Tibial artery (tissue), 4 donors: ENCODE results near the gene ERBB3.

Source experiments
- DNase-seq, 2 donors: peaks; one replicate each; pipeline ENCODE4 v3.0.0-alpha.2; 2019
- H3K27ac ChIP-seq, 2 donors: fragments of 200-600 bp; sonication (generic) in 1 of 2; 1 replicate in 1 of 2; 2 replicates in 1 of 2; pipeline ENCODE4 v1.5.1; 2018 to 2019; ENCODE audit warnings: mild to moderate bottlenecking in 1 of 2
- H3K27me3 ChIP-seq, 2 donors: fragments of 200-600 bp; sonication (generic) in 1 of 2; one replicate each; pipeline versions ENCODE4 v1.5.1 to v1.6.0; 2016 to 2019
- H3K36me3 ChIP-seq, 3 donors: fragments of 200-600 bp; sonication (generic) in 2 of 3; one replicate each; pipeline ENCODE4 v1.5.1; 2016 to 2019; ENCODE audit warnings: mild to moderate bottlenecking in 2 of 3
- H3K4me1 ChIP-seq, 4 donors: fragments of 200-600 bp; sonication (generic) in 2 of 4; 1 replicate in 3 of 4; 2 replicates in 1 of 4; pipeline ENCODE4 v1.5.1; 2016 to 2019
- H3K4me3 ChIP-seq, 2 donors: fragments of 200-600 bp; sonication (generic) in 1 of 2; 1 replicate in 1 of 2; 2 replicates in 1 of 2; pipeline ENCODE4 v1.5.1; 2018 to 2019; ENCODE audit warnings: mild to moderate bottlenecking in 2 of 2
- H3K9me3 ChIP-seq, 3 donors: fragments of 200-600 bp; sonication (generic) in 1 of 3; one replicate each; pipeline ENCODE4 v1.5.1; 2016 to 2019
- intact Hi-C: fragments of 100-400 bp; cut with DNase I; formaldehyde crosslinking; loops from one replicate; pipeline ENCODE4 v1.15.0; 2023; ENCODE audit warnings: low total_unique reads
- TF ChIP-seq, protein P1 (sequence below), 2 experiments: fragments of 200-600 bp in 1 of 2; fragments of 450-650 bp in 1 of 2; IDR thresholded peaks; one replicate each; pipeline ENCODE4 v1.5.1; 2017 to 2019; ENCODE audit warnings: antibody characterized with exemption in 2 of 2, mild to moderate bottlenecking in 1 of 2, moderate library complexity in 1 of 2

The ERBB3 gene

DNA sequence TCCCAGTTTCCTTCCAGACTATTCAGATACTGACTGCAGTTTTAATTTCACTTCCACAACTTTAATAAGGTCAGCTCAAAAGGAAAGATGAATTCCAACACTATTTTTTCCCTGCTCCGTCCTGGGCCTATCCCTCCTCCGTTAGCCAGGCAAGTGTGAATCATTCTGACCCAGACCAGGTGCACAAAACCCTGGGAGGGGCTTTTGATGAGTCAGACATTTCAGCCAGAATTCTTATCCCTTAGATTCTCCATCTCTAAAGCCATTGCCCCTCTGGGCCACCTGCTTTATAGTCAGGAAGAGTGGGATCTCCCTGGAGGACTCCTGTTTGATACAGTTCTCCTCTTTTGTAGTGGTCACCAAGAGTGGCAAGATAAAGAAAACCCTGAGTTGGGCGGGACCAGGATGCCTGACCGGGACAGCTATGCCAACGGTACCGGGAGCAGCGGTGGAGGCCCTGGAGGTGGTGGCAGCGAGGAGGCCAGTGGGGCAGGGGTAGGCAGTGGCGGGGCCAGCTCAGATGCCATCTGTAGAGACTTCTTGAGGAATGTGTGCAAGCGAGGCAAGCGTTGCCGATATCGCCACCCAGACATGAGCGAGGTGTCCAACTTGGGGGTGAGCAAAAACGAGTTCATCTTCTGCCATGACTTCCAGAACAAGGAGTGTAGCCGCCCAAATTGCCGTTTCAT is 40.3 kb downstream of the ERBB3 start:
- DNase-seq: no peak
- no peaks in the 10 kb centered on the region for H3K27me3 ChIP-seq
- H3K9me3 ChIP-seq: no peaks in the 10 kb centered on the region
- TF ChIP-seq, protein P1, sequence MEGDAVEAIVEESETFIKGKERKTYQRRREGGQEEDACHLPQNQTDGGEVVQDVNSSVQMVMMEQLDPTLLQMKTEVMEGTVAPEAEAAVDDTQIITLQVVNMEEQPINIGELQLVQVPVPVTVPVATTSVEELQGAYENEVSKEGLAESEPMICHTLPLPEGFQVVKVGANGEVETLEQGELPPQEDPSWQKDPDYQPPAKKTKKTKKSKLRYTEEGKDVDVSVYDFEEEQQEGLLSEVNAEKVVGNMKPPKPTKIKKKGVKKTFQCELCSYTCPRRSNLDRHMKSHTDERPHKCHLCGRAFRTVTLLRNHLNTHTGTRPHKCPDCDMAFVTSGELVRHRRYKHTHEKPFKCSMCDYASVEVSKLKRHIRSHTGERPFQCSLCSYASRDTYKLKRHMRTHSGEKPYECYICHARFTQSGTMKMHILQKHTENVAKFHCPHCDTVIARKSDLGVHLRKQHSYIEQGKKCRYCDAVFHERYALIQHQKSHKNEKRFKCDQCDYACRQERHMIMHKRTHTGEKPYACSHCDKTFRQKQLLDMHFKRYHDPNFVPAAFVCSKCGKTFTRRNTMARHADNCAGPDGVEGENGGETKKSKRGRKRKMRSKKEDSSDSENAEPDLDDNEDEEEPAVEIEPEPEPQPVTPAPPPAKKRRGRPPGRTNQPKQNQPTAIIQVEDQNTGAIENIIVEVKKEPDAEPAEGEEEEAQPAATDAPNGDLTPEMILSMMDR (IDR thresholded peaks at IDR 0.05): no peak
- H3K36me3 ChIP-seq: peaks cover 19 to 27% (median 21%) of the 10 kb centered on the region in 3 donors
- no peak overlapping the region for H3K4me3 ChIP-seq
- intact Hi-C loops: no loop called here
- H3K4me1 ChIP-seq: peaks cover 0 to 31% (median 23%) of the 10 kb centered on the region in 4 donors
- H3K27ac ChIP-seq: peak overlapping the region; percentile 86 to 94

DNA sequence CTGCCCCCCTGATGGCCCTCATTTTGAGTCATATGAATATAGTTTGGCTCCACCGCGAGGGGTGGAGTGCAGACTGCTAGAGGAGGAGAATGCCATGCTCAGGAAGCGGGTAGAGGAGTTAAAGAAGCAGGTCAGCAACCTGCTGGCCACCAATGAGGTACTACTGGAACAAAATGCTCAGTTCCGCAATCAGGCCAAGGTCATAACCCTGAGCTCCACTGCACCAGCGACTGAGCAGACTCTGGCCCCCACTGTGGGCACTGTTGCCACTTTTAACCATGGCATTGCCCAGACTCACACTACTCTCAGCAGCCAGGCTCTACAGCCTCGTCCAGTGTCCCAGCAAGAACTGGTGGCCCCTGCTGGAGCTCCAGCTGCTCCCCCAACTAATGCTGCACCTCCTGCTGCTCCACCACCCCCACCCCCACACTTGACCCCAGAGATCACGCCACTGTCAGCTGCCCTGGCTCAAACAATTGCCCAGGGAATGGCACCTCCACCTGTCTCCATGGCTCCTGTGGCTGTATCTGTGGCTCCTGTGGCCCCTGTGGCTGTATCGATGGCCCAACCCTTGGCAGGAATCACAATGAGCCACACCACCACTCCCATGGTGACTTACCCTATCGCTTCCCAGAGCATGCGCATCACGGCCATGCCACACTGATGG is 41.4 kb downstream of the ERBB3 start:
- H3K9me3 ChIP-seq: no peaks in the 10 kb centered on the region
- peak overlapping the region; percentile 86 to 94 for H3K27ac ChIP-seq
- intact Hi-C loops: no loop called here
- no peak for DNase-seq
- peaks cover 5 to 42% (median 24%) of the 10 kb centered on the region in 4 donors for H3K4me1 ChIP-seq
- TF ChIP-seq, protein P1 (IDR thresholded peaks at IDR 0.05): no peak
- no peaks in the 10 kb centered on the region for H3K27me3 ChIP-seq
- H3K36me3 ChIP-seq: peaks cover 19 to 27% (median 21%) of the 10 kb centered on the region in 3 donors
- H3K4me3 ChIP-seq: no peak overlapping the region

DNA sequence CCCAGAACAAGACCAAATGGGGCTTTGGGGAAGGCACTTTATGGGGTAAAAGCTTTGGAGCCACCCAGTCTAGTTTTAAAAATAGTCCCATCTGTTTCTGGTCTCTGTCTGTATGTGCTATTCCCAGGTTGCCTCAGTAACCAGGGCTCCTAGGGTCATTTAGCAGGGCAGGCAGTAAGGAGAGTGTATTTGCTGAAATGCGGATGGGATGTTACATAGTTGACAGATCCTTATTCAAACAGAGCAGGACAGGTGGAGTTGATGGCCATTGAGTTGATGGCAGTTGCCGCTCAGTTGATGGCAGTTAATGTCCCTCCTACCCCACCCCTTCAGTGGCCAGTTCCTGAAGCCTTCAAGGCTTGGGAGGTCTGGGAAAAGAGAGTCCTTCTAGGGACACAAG is 42.7 kb downstream of the ERBB3 start:
- TF ChIP-seq, protein P1 (IDR thresholded peaks at IDR 0.05): no peak
- Histone ChIP-seq H3K36me3 (peaks cover 19 to 27% (median 21%) of the 10 kb centered on the region in 3 donors), H3K9me3 (no peaks in the 10 kb centered on the region), H3K27me3 (no peaks in the 10 kb centered on the region), H3K27ac (peak overlapping the region in 1 of 2 donors; percentile 94), H3K4me3 (no peak overlapping the region), H3K4me1 (peaks cover 5 to 53% (median 35%) of the 10 kb centered on the region in 4 donors)
- intact Hi-C loops: no loop called here
- DNase-seq: no peak

DNA sequence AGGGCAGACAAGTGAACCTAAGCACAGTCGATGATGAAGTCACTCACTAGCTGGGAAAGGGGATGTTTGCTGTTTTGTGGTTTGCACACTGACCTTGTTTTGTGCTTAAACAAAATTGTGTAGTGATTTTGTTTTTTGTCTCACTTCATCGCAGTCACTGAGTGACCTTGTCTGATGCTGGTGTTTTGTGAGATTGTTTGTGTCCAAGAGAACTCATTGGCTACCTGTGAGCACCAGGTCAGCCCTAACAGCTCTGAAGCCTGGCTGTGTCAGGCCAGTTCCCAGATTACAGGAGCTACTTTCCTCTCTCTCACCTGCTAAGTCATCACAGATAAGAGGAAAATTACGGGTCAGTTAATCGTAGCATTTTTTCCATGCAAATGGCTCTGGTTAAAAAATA is 44.2 kb downstream of the ERBB3 start:
- no peak overlapping the region for H3K27ac ChIP-seq
- no peak for DNase-seq
- no peak overlapping the region for H3K4me3 ChIP-seq
- H3K9me3 ChIP-seq: no peaks in the 10 kb centered on the region
- TF ChIP-seq, protein P1 (IDR thresholded peaks at IDR 0.05): no peak
- H3K27me3 ChIP-seq: no peaks in the 10 kb centered on the region
- peaks cover 5 to 43% (median 28%) of the 10 kb centered on the region in 4 donors for H3K4me1 ChIP-seq
- H3K36me3 ChIP-seq: peaks cover 19 to 27% (median 21%) of the 10 kb centered on the region in 3 donors
- intact Hi-C loops: no loop called here

DNA sequence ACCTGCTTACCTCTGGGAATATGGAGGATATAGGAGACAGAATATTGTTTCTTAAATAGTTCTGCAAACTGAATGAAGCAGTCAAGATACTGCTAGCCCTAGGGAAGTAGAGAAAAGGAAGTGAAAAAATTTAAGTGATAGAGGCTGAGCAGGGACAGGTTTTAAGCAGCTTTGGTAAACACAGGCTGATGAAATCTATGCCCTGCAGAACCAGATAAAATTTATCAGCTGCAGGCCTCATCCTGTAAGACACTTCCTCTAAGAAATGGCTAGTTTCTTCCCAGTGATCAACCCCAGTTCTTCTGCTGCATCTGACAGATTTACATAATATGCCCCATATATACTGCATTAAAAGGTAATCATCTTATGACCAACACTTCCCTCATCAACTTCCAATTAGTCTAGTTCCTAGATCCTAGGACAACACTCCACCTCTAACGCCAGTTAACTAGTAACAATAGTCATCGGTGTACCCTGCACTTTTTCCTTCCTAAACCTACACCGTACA is 46.8 kb downstream of the ERBB3 start:
- peak overlapping the region in 1 of 2 donors; percentile 74 for H3K4me3 ChIP-seq

More for the DNA sequence above, 46.8 kb downstream of the ERBB3 start:
- H3K36me3 ChIP-seq: peaks cover 11 to 28% (median 19%) of the 10 kb centered on the region in 3 donors
- TF ChIP-seq, protein P1 (IDR thresholded peaks at IDR 0.05): no peak
- H3K27ac ChIP-seq: peak overlapping the region; percentile 80 to 84
- intact Hi-C loops: loop anchor here (2.0 to 5.0 kb wide), 2 partner anchors 36 to 62 kb away; partner anchors contain the start of gene SMARCC2
- peaks cover 9 to 41% (median 26%) of the 10 kb centered on the region in 4 donors for H3K4me1 ChIP-seq
- no peak for DNase-seq
- no peaks in the 10 kb centered on the region for H3K27me3 ChIP-seq
- no peaks in the 10 kb centered on the region for H3K9me3 ChIP-seq
